GM20000 (cell line): Measurements from ENCODE around the gene LEAP2.

Source experiments
- DNase-seq: peaks from one replicate; pipeline ENCODE4 v3.0.0; 2012; ENCODE audit warnings: low spot score
- TF ChIP-seq, protein P1 (sequence below): IDR thresholded peaks from 2 replicates; pipeline ENCODE4 v1.5.1; 2012; ENCODE audit warnings: mild to moderate bottlenecking, control low read depth; ENCODE audit errors: extremely low read depth, missing control alignments

LEAP2 gene

DNA sequence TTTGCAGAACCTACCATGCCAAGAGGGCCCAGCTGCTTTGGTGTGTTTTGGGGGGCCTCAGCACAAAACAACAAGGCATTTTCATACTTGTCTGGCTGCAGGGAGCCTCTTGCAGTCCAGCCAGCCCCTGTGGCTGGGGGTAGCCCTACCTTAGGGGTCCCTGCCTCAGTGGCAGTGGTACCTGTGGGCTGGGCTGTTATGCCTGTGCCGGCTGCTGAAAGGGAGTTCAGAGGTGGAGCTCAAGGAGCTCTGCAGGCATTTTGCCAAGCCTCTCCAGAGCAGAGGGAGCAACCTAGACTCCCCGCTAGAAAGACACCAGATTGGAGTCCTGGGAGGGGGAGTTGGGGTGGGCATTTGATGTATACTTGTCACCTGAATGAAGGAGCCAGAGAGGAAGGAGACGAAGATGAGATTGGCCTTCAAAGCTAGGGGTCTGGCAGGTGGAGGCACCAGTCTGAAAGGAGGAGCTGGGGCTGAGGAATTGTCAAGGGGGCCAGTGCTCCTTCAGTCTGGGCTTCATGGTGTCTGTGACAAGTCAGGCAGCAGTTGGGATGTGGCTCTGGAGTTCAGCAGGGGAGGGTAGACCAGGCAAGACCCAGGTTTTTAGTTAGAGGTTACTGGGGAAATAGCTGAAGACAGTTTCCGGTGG, 44.5 kb upstream of the LEAP2 start:
- DNase-seq = no peak
- TF ChIP-seq, protein P1, sequence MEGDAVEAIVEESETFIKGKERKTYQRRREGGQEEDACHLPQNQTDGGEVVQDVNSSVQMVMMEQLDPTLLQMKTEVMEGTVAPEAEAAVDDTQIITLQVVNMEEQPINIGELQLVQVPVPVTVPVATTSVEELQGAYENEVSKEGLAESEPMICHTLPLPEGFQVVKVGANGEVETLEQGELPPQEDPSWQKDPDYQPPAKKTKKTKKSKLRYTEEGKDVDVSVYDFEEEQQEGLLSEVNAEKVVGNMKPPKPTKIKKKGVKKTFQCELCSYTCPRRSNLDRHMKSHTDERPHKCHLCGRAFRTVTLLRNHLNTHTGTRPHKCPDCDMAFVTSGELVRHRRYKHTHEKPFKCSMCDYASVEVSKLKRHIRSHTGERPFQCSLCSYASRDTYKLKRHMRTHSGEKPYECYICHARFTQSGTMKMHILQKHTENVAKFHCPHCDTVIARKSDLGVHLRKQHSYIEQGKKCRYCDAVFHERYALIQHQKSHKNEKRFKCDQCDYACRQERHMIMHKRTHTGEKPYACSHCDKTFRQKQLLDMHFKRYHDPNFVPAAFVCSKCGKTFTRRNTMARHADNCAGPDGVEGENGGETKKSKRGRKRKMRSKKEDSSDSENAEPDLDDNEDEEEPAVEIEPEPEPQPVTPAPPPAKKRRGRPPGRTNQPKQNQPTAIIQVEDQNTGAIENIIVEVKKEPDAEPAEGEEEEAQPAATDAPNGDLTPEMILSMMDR = no peak

DNA sequence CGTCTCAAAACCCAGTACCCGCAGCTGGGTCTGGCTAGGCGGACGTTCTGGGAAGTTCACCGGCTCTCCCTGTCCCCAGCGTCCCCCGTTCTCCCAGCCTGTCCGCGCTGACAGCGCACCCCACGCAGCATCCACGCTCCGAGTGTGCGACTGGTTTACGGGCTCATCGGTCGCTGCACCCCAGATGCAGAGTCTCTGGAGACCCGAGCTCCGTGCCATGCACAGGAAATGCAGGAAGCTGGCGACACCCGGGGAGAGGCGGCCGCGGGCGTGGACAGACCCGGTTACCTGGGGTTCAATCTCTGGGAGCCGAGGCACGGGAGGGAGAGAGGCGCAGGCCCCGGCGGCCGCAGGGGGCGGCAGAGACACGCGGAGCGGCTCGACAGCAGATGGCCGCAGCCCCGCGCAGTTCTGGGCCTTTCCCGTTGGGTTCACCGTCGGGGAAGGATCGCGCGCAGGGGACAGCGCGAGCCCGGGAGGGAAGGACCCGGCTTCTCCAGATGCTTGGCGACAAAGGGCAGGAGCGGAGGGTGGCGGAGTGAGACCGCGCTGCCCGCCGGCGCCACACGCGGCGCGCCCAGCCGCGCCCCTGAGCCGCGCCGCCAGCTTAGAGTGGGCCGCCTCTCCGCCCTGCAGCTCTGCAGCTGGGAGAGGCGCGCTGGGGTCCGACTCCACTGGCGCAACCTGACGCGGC, 43.6 kb upstream of the LEAP2 start:
- DNase-seq = peak; percentile 96
- TF ChIP-seq, protein P1 = peak; percentile 78

DNA sequence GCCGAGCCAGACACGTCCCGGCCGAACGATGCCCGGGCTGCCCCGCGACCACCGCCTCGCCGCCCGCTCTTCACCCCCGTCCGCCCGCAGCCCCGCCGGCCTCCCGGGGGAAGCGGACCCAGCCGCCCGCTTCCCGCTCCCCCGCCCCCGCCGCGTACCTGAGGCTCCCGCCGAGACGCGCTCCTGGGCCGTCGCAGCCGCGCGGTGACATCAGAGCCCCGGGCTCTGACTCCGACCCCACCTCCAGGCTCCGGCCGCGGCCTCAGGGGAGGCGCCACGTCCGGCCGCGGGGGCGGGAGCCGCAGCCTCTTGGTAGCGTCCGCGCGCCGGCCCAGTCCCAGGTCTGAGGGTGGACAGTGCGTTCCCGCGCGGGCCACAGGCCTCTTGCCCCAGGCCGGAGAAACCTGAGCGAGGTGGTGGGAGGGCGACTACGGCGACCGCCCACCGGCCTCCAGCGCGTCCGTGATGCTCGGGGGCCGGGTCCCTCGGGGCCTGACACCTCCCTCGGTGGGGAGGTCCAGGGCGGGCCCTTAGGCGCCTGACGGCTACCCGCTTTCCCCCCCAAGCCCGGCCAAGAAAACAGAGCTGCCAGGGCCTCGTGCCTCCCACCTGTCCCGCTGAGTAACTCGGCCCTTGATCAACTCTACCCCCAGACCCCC, 42.9 kb upstream of the LEAP2 start, which contains the start of gene SHROOM1:
Gene SHROOM1 (minus strand): TSS at position 212 of the 659 bp plus-strand sequence. CDS start 4,507 bp downstream, outside the sequence.
- peak; percentile 93 for DNase-seq
- TF ChIP-seq, protein P1 = no peak

DNA sequence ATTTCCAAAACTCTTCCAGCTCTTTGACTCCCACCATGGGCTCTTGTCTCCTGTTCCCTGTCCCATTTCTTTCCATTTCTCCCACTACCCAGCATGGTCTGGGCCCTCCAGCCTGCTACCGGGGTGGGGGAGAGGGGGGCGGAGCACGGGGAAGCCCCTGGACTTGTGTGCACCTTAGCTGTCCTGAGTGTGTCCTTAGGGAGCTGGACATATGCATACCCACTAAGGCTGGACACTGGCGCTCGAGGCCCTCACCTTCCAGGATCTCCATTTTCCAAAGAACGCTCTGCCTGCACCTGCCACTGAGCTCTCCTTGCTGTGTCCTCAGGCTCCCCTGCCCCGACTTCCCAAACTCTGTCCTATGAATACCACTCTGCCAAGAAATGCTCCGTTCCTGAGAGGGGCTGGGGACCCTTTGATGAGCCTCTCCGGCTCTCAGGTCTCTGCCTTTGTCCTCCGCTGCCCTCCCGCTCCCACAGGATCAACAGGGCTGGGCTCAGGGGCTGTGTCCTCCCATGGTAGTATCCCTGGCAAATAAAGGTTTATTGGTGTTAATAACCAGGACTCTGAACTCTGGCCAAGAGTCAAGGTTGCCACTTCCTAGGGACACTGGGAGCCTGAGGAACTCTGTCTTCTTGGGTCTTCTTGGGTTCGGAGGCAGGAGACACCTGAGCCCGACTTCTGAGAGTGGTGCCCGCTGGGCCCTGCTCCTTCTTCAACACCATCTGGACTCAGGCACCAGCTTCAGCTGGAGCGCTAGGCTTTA, 42.2 kb upstream of the LEAP2 start:
- DNase-seq = no peak
- TF ChIP-seq, protein P1 = no peak

DNA sequence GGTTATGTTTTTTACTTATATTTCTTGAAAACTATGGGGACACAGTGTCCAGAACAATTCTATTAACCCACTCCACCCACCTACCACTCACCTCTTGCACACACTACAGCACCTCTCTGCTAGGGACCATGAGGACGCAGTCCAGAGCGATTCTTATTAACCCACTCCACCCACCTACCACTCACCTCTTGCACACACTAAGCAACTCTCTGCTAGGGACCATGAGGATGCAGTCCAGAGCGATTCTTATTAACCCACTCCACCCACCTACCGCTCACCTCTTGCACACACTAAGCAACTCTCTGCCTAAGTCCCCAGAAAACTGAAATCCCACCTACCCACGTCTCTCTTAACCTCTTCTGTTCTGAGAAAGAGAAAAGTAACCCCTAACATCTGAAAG, 40.9 kb upstream of the LEAP2 start:
- no peak for DNase-seq
- TF ChIP-seq, protein P1 = no peak

DNA sequence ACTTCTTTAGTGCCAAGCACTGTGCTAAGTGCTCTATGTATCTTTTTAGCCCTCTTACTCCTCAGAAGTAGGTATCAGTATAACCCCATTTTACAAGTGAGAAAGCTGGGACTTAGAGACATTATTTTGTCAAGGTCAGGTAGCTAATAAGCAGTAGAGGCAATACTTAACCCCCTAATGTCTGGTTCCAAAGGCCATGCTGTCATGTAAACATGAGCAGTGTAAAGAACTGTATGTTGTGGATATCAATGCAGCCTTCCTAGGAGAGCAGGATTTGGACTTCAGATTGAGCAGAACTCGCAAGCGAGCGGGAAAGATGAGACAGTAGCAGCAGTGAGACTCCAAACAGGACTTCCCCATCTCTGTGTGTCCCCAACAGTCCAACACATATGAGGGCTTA, 39.4 kb upstream of the LEAP2 start:
- DNase-seq = no peak
- TF ChIP-seq, protein P1 = no peak

DNA sequence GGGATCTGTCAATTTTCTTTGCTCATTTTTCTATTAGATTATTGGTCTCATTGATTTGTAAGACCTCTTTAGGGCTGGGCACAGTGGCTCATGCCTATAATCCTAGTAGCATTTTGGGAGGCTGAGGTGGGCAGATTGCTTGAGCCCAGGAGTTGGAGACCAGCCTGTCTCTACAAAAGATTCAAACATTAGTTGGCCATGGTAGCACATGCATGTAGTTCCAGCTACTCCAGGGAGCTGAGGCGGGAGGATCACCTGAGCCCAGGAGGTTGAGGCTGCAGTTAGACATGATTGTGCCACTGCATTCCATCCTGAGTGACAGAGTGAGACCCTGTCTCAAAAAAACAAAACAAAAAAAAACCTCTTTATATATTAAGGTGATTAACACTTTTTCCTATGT, 36.6 kb upstream of the LEAP2 start:
- TF ChIP-seq, protein P1 = no peak
- DNase-seq = no peak
